ENCODE measurements around the gene RPS3A.

- TF ChIP-seq ZNF692 (tag by site-specific recombination; IDR thresholded peaks at IDR 0.05) (no peak), ZNF777 (tag by site-specific recombination; IDR thresholded peaks at IDR 0.05; ENCODE audit: borderline replicate concordance) (no peak), ZSCAN18 (tag by site-specific recombination; IDR thresholded peaks at IDR 0.05) (no peak), SP3 (tag by site-specific recombination; IDR thresholded peaks at IDR 0.05) (no peak), SP2 (tag by site-specific recombination; IDR thresholded peaks at IDR 0.05) (no peak), CTCF (tag by site-specific recombination; IDR thresholded peaks at IDR 0.05) (no peak), ZNF530 (tag by site-specific recombination; IDR thresholded peaks at IDR 0.05; ENCODE audit: low read depth) (no peak), ZNF768 (tag by site-specific recombination; IDR thresholded peaks at IDR 0.05) (no peak), ZNF280D (tag by site-specific recombination; IDR thresholded peaks at IDR 0.05) (no peak), ZNF146 (tag by site-specific recombination; IDR thresholded peaks at IDR 0.05) (no peak)
These were observed 33.9 kb downstream of the RPS3A start for GRCh38 chr4:151133311-151133710.

All from HEK293 (cell line).